BLaER1 (cell line): ENCODE measurements around the gene FCF1.

Experiments
- H3K27ac ChIP-seq: shearing (Covaris generic); formaldehyde crosslinking; 2 replicates; pipeline ENCODE4 v1.8.1; 2022
- H3K27me3 ChIP-seq: shearing (Covaris generic); formaldehyde crosslinking; 2 replicates; pipeline ENCODE4 v1.8.1; 2022
- H3K36me3 ChIP-seq: shearing (Covaris generic); formaldehyde crosslinking; 2 replicates; pipeline ENCODE4 v1.8.1; 2022
- H3K4me1 ChIP-seq: shearing (Covaris generic); formaldehyde crosslinking; 2 replicates; pipeline ENCODE4 v1.8.1; 2022
- H3K4me2 ChIP-seq: shearing (Covaris generic); formaldehyde crosslinking; 2 replicates; pipeline ENCODE4 v1.8.1; 2022
- H3K4me3 ChIP-seq: shearing (Covaris generic); formaldehyde crosslinking; 2 replicates; pipeline ENCODE4 v1.8.1; 2022
- H3K9ac ChIP-seq: shearing (Covaris generic); formaldehyde crosslinking; 2 replicates; pipeline ENCODE4 v1.8.1; 2022
- H3K9me3 ChIP-seq: shearing (Covaris generic); formaldehyde crosslinking; 2 replicates; pipeline ENCODE4 v1.8.1; 2022
- H4K20me1 ChIP-seq: shearing (Covaris generic); formaldehyde crosslinking; 2 replicates; pipeline ENCODE4 v1.8.1; 2022
- Cebpa-rat ChIP-seq: shearing (Covaris generic); IDR thresholded peaks from 2 replicates; pipeline ENCODE4 v1.8.1; 2022

The FCF1 gene, protein sequence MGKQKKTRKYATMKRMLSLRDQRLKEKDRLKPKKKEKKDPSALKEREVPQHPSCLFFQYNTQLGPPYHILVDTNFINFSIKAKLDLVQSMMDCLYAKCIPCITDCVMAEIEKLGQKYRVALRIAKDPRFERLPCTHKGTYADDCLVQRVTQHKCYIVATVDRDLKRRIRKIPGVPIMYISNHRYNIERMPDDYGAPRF

DNA sequence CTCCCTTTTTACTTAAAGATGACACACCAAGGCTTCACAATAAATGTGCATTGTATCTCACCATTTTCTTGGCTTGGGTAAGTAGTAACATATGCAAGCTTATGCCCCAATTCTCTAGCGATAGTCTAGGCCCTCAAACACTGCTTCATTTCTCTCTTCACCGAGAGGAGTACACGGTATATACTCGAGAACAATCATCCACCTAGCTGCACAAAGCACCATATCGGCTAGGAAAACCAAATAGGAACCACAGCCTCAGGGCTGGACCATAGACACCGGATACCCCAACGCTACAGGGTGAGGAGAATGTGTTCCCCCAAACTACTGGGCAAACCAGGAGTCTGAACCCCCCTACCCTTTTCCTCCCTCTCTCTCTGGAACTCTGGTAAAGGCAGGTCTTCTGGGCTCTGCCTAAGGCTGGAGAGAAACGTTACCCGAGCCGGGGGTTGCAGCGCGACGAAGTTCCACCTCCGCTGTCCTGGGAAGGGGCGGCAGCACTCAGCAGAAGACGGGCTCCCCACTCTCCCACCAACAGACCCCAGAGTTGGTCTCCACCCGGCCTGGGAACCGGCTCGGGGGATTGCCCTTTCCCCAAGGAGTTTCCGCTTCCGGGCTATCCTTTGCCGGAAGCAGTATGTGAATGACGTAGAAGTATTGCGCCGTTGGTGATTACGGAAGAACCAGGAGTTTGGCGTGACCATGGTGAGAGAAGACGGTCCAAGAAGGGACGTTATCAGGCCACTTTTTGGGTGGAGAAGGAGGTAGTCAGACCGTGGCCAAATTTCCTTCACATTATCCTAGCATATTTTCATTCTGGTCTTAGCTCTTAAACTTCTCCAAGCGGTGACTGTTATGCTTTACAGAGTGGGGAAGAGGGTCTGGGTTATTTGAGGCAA, at the start of gene FCF1, which contains the start of gene AREL1:
FCF1 (plus strand) TSS at position 646 of the 896 bp plus-strand sequence; CDS start at position 700, 54 bp downstream.
AREL1 (minus strand) TSS at position 582 of the 896 bp plus-strand sequence. CDS start 27,465 bp downstream, outside the sequence.
- Histone ChIP-seq H3K9ac (peak within 1 kb of the TSS; percentile 85), H3K36me3 (peaks cover 26% of the 10 kb centered on the region), H3K4me3 (peak within 1 kb of the TSS; percentile 85), H3K4me1 (peaks cover 25% of the 10 kb centered on the region), H3K4me2 (peak within 1 kb of the TSS; percentile 93), H4K20me1 (peaks cover 31% of the 10 kb centered on the region; the same call in 1 of the 2 replicates), H3K9me3 (no peaks in the 10 kb centered on the region), H3K27me3 (no peaks in the 10 kb centered on the region), H3K27ac (peak within 1 kb of the TSS; percentile 82)
- TF ChIP-seq Cebpa-rat = no peak

DNA sequence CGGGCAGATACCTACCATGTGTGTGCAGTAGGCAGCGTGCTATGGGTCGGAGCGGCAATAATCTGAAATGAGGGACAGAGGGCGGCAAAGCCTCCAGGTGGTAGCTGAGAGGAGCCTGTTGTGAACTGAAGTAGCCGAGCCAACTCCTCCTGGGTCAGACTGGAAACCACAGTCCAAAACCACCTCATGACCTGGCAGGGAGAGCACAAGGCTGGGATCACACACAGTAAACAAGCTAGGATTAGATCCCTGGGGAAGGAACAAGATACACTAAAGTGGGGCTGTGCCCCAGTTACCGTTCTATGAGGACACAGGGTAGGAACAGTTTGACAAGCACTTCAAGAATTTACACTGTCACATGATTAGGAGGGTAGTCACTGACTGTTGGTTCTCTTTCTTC, 49.1 kb upstream of the FCF1 start:
- Histone ChIP-seq H4K20me1 (no peaks in the 10 kb centered on the region), H3K4me1 (no peaks in the 10 kb centered on the region), H3K27ac (no peak overlapping the region), H3K9me3 (no peaks in the 10 kb centered on the region), H3K4me3 (no peak overlapping the region), H3K9ac (no peak overlapping the region), H3K4me2 (no peak overlapping the region), H3K27me3 (no peaks in the 10 kb centered on the region), H3K36me3 (peaks cover 96% of the 10 kb centered on the region)
- no peak for TF ChIP-seq Cebpa-rat

DNA sequence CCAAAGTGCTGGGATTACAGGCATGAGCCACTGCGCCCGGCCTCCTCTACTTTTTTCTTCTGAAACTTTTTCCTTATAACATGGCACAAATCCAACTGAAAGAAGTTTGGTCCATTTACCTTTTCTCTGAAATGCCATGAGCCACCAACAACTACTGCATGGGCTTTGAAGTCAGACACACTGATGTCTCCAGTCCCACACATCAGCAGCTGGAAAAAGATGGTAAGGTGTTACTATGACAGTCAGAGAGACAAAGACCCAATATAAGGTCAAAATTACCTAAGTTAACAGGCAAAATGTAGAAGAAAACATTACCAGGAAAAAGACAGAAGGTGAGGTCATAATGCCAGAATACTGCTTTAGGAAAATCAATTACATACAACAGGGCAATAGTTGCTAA, 48.2 kb upstream of the FCF1 start:
- H3K4me1 ChIP-seq = no peaks in the 10 kb centered on the region
- H3K27me3 ChIP-seq = no peaks in the 10 kb centered on the region; the same call in 1 of the 2 replicates
- no peak overlapping the region for H3K9ac ChIP-seq
- no peaks in the 10 kb centered on the region for H4K20me1 ChIP-seq
- no peak overlapping the region for H3K4me3 ChIP-seq
- TF ChIP-seq Cebpa-rat = no peak
- H3K27ac ChIP-seq = no peak overlapping the region
- peaks cover 97% of the 10 kb centered on the region for H3K36me3 ChIP-seq
- no peak overlapping the region for H3K4me2 ChIP-seq
- H3K9me3 ChIP-seq = no peaks in the 10 kb centered on the region

DNA sequence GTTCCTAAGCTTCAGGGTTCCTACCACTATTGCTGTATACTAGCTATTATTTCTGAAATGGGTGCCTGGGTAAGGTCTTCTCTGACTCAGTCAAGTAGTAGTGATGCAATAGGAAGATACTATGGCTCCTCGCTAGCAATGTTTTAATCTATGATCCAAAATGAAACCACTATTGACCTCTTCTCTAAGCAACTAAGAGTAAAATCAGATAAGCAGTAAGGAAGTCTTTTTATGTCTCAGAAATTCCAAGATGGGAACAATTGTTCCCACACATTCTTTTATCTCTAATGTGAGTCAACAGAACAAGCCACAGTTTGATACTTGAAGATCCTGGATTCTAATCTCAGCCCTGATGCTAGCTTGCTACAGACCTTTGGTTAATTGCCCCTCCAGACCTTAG, 45.2 kb upstream of the FCF1 start:
- peaks cover 97% of the 10 kb centered on the region for H3K36me3 ChIP-seq
- H3K9ac ChIP-seq = no peak overlapping the region
- no peak overlapping the region for H3K4me2 ChIP-seq
- no peaks in the 10 kb centered on the region; the same call in 1 of the 2 replicates for H3K27me3 ChIP-seq
- H3K9me3 ChIP-seq = no peaks in the 10 kb centered on the region
- no peak for TF ChIP-seq Cebpa-rat
- H4K20me1 ChIP-seq = no peaks in the 10 kb centered on the region
- no peak overlapping the region for H3K4me3 ChIP-seq
- H3K4me1 ChIP-seq = no peaks in the 10 kb centered on the region
- H3K27ac ChIP-seq = no peak overlapping the region

DNA sequence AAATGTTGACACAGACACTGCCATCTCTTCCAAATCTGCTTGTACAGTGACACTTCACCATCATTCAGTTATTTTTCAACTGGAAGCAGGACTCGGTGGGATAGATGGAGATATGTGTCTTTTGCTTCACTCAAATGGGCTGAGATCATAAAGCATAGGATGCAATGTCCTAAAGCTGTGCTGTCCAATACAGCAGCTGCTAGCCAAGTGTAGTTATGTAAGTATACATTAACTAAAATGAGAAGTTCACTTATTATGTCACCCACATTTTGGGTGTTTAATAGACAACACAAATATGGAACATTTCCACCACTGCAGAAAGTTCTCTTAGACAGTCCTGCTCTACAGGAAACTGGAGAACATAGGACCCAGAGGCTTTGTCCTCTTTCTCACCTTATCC, 43.7 kb upstream of the FCF1 start:
- Histone ChIP-seq H3K27ac (no peak overlapping the region), H3K4me2 (no peak overlapping the region), H3K9me3 (no peaks in the 10 kb centered on the region), H4K20me1 (no peaks in the 10 kb centered on the region), H3K9ac (no peak overlapping the region), H3K36me3 (peaks cover 97% of the 10 kb centered on the region), H3K4me3 (no peak overlapping the region), H3K27me3 (no peaks in the 10 kb centered on the region; the same call in 1 of the 2 replicates), H3K4me1 (no peaks in the 10 kb centered on the region)
- no peak for TF ChIP-seq Cebpa-rat

DNA sequence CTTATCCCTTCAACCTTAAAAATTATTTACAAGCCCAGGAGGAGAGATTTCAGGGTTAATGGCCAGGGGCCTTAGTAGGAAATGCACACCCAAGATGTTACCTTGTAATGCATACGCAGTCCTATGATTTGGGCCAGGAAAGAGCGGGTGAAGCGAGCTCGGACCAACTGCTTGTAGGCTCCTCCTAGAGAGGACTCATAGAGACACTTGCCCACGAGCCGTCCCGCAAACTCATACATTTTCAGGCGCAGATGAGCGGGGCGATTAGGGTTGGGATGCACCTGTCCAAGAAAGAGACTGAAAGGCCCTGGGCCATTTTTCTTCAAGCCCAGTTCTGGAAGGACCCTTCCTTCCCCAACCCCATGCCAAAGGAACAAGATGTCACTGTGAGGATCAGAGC, 43.1 kb upstream of the FCF1 start:
- Histone ChIP-seq H4K20me1 (no peaks in the 10 kb centered on the region), H3K9ac (no peak overlapping the region), H3K36me3 (peaks cover 97% of the 10 kb centered on the region), H3K27me3 (no peaks in the 10 kb centered on the region; the same call in 1 of the 2 replicates), H3K4me2 (no peak overlapping the region), H3K9me3 (no peaks in the 10 kb centered on the region), H3K4me1 (no peaks in the 10 kb centered on the region), H3K4me3 (no peak overlapping the region), H3K27ac (no peak overlapping the region)
- TF ChIP-seq Cebpa-rat = no peak

DNA sequence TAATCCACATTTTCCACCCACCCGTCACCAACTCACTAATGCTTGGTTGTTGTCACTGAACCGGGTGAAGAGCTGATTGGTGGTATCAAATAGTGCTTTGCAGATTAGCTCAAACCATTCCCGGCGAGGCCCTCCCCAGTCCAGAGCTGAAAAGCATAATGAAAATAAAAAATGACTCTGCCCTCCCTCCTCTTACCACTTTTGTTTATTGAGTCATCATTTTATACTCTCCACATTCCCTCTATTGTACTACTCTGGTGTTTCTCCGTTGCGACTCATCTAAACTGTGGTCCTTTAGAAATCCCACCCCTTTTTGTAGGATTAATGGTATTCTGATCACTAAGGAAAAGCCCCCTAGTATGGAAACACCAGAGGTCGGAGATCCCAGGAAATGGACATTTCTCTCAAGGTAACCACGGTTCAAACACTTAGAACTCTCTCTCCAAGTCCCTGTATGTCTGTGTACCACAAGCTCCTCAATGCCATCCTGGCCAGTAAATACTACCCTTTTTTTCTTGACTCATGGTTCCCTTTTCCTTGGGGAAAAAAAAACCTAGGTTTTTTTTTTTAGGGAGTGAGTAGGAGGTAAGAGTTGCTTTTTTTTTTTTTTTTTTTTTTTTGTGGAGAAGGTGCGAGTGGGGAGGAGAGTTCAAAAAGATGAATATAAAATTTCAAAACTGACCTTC, 42.1 kb upstream of the FCF1 start:
- H4K20me1 ChIP-seq = no peaks in the 10 kb centered on the region
- H3K27me3 ChIP-seq = no peaks in the 10 kb centered on the region; the same call in 1 of the 2 replicates
- H3K4me3 ChIP-seq = no peak overlapping the region
- peaks cover 97% of the 10 kb centered on the region for H3K36me3 ChIP-seq
- no peak for TF ChIP-seq Cebpa-rat
- no peaks in the 10 kb centered on the region for H3K4me1 ChIP-seq
- no peak overlapping the region for H3K4me2 ChIP-seq
- no peak overlapping the region for H3K27ac ChIP-seq
- H3K9ac ChIP-seq = no peak overlapping the region
- H3K9me3 ChIP-seq = no peaks in the 10 kb centered on the region

DNA sequence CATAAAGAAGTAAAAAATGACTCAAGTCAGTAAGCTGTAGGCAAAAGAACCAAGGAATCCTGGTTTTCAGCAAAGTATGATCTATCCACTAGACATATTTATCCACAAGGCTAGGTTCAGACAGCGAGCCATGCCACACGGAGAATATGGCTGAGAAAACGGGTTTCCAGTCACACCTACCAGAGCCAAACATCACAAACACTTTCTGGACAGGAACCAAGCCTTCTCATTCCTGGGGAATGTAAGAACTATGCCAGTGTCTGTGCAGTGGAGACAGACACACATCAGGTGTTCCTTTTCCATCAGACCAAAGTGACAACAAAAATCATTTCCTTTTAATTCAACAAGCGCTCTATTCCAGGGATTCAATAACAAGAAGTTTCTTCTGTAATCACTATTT, 41.2 kb upstream of the FCF1 start:
- no peak for TF ChIP-seq Cebpa-rat
- no peaks in the 10 kb centered on the region for H3K9me3 ChIP-seq
- H3K36me3 ChIP-seq = peaks cover 99% of the 10 kb centered on the region

DNA sequence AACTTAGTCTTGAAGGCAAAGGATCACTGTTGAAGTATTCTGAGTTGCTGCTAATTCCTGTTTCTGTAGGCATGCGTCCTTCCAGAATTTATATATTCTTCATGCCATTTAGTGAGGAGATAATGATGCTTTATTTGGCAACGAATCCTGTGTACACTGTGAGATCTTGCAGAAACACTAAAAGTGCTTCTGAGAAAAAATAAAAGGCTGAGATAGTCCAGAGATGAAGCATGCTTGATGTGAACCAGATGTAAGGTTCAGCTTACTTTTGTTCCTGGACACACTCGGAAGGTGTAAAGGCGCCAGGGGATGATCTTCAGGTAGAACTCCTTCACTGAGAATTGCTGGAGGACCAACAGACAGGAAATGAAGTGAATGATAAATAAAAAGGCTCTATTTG, 39.2 kb upstream of the FCF1 start:
- no peak overlapping the region for H3K4me2 ChIP-seq
- no peaks in the 10 kb centered on the region for H3K9me3 ChIP-seq
- H3K27ac ChIP-seq = no peak overlapping the region
- no peak overlapping the region for H3K4me3 ChIP-seq
- H3K36me3 ChIP-seq = peaks cover 92% of the 10 kb centered on the region
- no peak overlapping the region for H3K9ac ChIP-seq
- no peaks in the 10 kb centered on the region for H4K20me1 ChIP-seq
- TF ChIP-seq Cebpa-rat = no peak
- H3K27me3 ChIP-seq = no peaks in the 10 kb centered on the region; the same call in 1 of the 2 replicates
- H3K4me1 ChIP-seq = no peaks in the 10 kb centered on the region

More for the DNA sequence above, 41.2 kb upstream of the FCF1 start:
- Histone ChIP-seq H3K4me3 (no peak overlapping the region), H3K9ac (no peak overlapping the region), H4K20me1 (no peaks in the 10 kb centered on the region), H3K4me2 (no peak overlapping the region), H3K27ac (no peak overlapping the region), H3K4me1 (no peaks in the 10 kb centered on the region), H3K27me3 (no peaks in the 10 kb centered on the region; the same call in 1 of the 2 replicates)
